Measurements from ENCODE around the gene CYP39A1. TPM values are rescaled to one million over a fixed set of nuclear protein-coding genes. Genes with fewer than 3 reads are reported as not detected.

The CYP39A1 gene
- polyA plus RNA-seq, 1 experiment = not detected

- POLR2A ChIA-PET = no interaction called here
- no peak for TF ChIP-seq CTCF (IDR thresholded peaks at IDR 0.05; ENCODE audit: low read depth, low read length)
Measured at GRCh38 chr6:46541556-46541955, 111.1 kb downstream of the CYP39A1 start.

GRCh38 chr6:46539866-46540265 is 112.8 kb downstream of the CYP39A1 start:
- TF ChIP-seq CTCF (IDR thresholded peaks at IDR 0.05; ENCODE audit: low read depth, low read length) = no peak
- H3K4me3 ChIP-seq (ENCODE audit: low read depth, low read length) = no peak overlapping the region
- CTCF ChIA-PET = interaction anchor here (0.7 kb wide), 1 partner anchor 30 kb away, joined by 10 read pairs; no protein-coding TSS in a partner anchor
- POLR2A ChIA-PET = interaction anchor here (0.6 kb wide), 1 partner anchor 18 kb away, joined by 7 read pairs; no protein-coding TSS in a partner anchor
- H3K27me3 ChIP-seq (ENCODE audit: control insufficient read depth, insufficient read depth, low read length) = no peaks in the 10 kb centered on the region
- no peaks in the 10 kb centered on the region for H3K9me3 ChIP-seq (ENCODE audit: control insufficient read depth, insufficient read depth, low read length)
- H3K27ac ChIP-seq (ENCODE audit: low read depth, low read length) = no peak overlapping the region
- DNase-seq (ENCODE audit: low read depth, low spot score) = no peak

More at GRCh38 chr6:46541556-46541955, 111.1 kb downstream of the CYP39A1 start:
- Histone ChIP-seq H3K4me3 (ENCODE audit: low read depth, low read length) (no peak overlapping the region), H3K27me3 (ENCODE audit: control insufficient read depth, insufficient read depth, low read length) (no peaks in the 10 kb centered on the region), H3K27ac (ENCODE audit: low read depth, low read length) (no peak overlapping the region), H3K9me3 (ENCODE audit: control insufficient read depth, insufficient read depth, low read length) (no peaks in the 10 kb centered on the region)
- CTCF ChIA-PET = no interaction called here
- DNase-seq (ENCODE audit: low read depth, low spot score) = no peak

- no peak for DNase-seq (ENCODE audit: low read depth, low spot score)
- no peak overlapping the region for H3K4me3 ChIP-seq (ENCODE audit: low read depth, low read length)
- ChIA-PET POLR2A (no interaction called here), CTCF (interaction anchor here (0.7 kb wide), 1 partner anchor 31 kb away, joined by 10 read pairs; no protein-coding TSS in a partner anchor)
- no peak for TF ChIP-seq CTCF (IDR thresholded peaks at IDR 0.05; ENCODE audit: low read depth, low read length)
- no peaks in the 10 kb centered on the region for H3K27me3 ChIP-seq (ENCODE audit: control insufficient read depth, insufficient read depth, low read length)
- H3K27ac ChIP-seq (ENCODE audit: low read depth, low read length) = no peak overlapping the region
- no peaks in the 10 kb centered on the region for H3K9me3 ChIP-seq (ENCODE audit: control insufficient read depth, insufficient read depth, low read length)
Measured at GRCh38 chr6:46538800-46539480, 113.7 kb downstream of the CYP39A1 start.

GRCh38 chr6:46530896-46531295 is 121.7 kb downstream of the CYP39A1 start:
- no peak for TF ChIP-seq CTCF (IDR thresholded peaks at IDR 0.05; ENCODE audit: low read depth, low read length)
- DNase-seq (ENCODE audit: low read depth, low spot score) = no peak
- ChIA-PET POLR2A (no interaction called here), CTCF (no interaction called here)
- no peak overlapping the region for H3K4me3 ChIP-seq (ENCODE audit: low read depth, low read length)
- no peaks in the 10 kb centered on the region for H3K9me3 ChIP-seq (ENCODE audit: control insufficient read depth, insufficient read depth, low read length)
- no peaks in the 10 kb centered on the region for H3K27me3 ChIP-seq (ENCODE audit: control insufficient read depth, insufficient read depth, low read length)
- H3K27ac ChIP-seq (ENCODE audit: low read depth, low read length) = no peak overlapping the region

GRCh38 chr6:46528961-46529750 is 123.5 kb downstream of the CYP39A1 start:
- no peaks in the 10 kb centered on the region for H3K27me3 ChIP-seq (ENCODE audit: control insufficient read depth, insufficient read depth, low read length)
- no peak overlapping the region for H3K4me3 ChIP-seq (ENCODE audit: low read depth, low read length)
- ChIA-PET CTCF (no interaction called here), POLR2A (no interaction called here)
- DNase-seq (ENCODE audit: low read depth, low spot score) = no peak
- no peak for TF ChIP-seq CTCF (IDR thresholded peaks at IDR 0.05; ENCODE audit: low read depth, low read length)
- no peak overlapping the region for H3K27ac ChIP-seq (ENCODE audit: low read depth, low read length)
- H3K9me3 ChIP-seq (ENCODE audit: control insufficient read depth, insufficient read depth, low read length) = no peaks in the 10 kb centered on the region

All from AG04450 (cell line).